Measurements from ENCODE around the gene HRH2. TPM values are rescaled to one million over a fixed set of nuclear protein-coding genes. Genes with fewer than 3 reads are reported as not detected.
A peak's percentile ranks its signal among the peaks of the same experiment; 100 is the strongest.

The HRH2 gene
- total RNA-seq, 1 experiment from 2014 or later, result 3.3 TPM

DNA sequence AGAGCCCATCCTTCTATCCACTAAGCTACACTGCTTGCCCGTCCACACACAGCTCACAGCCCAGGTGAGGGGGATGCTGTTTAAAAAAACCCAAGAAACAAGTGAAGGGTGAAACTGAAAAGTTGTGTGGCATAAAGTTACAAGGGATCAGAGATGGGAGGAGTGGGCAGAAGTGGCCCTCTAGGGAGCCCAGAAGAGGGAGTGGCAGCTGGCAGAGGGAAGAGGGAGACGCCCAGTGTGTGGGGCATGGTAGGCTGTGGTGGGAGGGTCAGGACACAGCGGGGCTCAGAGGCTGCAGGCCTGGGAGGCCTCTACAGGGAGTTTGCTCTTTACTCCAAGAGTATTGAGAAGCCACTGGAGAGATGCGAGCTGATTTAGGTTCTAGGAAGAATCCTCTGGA is 30.1 kb upstream of the HRH2 start:
- Histone ChIP-seq H3K79me1 (ENCODE audit: insufficient read depth, low read depth, low read length, poor library complexity, severe bottlenecking) (no peaks in the 10 kb centered on the region), H3K4me2 (ENCODE audit: insufficient read depth, insufficient read length, low read length) (no peak overlapping the region), H4K8ac (replicated peaks; ENCODE audit: insufficient read length, low read depth, low read length) (no peak overlapping the region), H2AK5ac (ENCODE audit: insufficient read length, low read length) (no peak overlapping the region), H3K56ac (ENCODE audit: insufficient read length, low read depth, low read length) (no peak overlapping the region), H2BK15ac (ENCODE audit: low read depth, low read length) (no peak overlapping the region), H2AFZ (ENCODE audit: low read length) (no peak overlapping the region), H3K18ac (ENCODE audit: insufficient read length, low read depth, low read length) (no peak overlapping the region), H4K5ac (ENCODE audit: insufficient read length, low read depth, low read length) (no peak overlapping the region), H3K14ac (ENCODE audit: insufficient read depth, low read length) (no peak overlapping the region; the same call in 1 of the 2 replicates), H3K27ac (ENCODE audit: insufficient read length, low read depth, low read length) (no peak overlapping the region), H3K23me2 (ENCODE audit: insufficient read length, low read depth, low read length, poor library complexity, severe bottlenecking) (no peaks in the 10 kb centered on the region), H3T11ph (ENCODE audit: low read length) (no peak overlapping the region), H2BK120ac (ENCODE audit: low read depth, low read length, poor library complexity, severe bottlenecking) (no peak overlapping the region), H2BK20ac (ENCODE audit: low read depth, low read length, poor library complexity, severe bottlenecking) (no peak overlapping the region), H3K4ac (ENCODE audit: low read depth, low read length) (no peak overlapping the region), H4K20me1 (ENCODE audit: control insufficient read depth, insufficient read depth, insufficient read length) (no peaks in the 10 kb centered on the region), H3K9me3 (ENCODE audit: control insufficient read depth, low read depth, low read length) (no peaks in the 10 kb centered on the region), H3K4me1 (ENCODE audit: insufficient read depth, low read length) (peaks cover 3% of the 10 kb centered on the region; the same call in 1 of the 2 replicates), H4K91ac (ENCODE audit: insufficient read length, low read depth, low read length) (no peak overlapping the region), H3K27me3 (ENCODE audit: insufficient read depth, low read length) (no peaks in the 10 kb centered on the region), H3K79me2 (ENCODE audit: insufficient read depth, low read length) (no peaks in the 10 kb centered on the region), H2BK5ac (ENCODE audit: insufficient read length, low read length) (no peak overlapping the region), H2BK12ac (ENCODE audit: insufficient read length, low read depth, low read length) (no peak overlapping the region), H3K9ac (ENCODE audit: extremely low read depth, insufficient read length, low read length) (no peak overlapping the region), H3K23ac (ENCODE audit: insufficient read length, low read depth, low read length) (no peak overlapping the region)
- Mint-ChIP-seq H3K27me3 (ENCODE audit: low read depth) (peaks cover 2% of the 10 kb centered on the region; the same call in 1 of the 2 replicates), H3K4me1 (peaks cover 20 to 32% of the 10 kb centered on the region in 2 experiments; a peak in 3 of 4 replicates), H3K9me3 (peaks cover 14 to 18% of the 10 kb centered on the region in 2 experiments), H3K4me3 (no peak overlapping the region), H3K27ac (peak overlapping the region in 1 of 3 experiments; percentile 53; a peak in 1 of 7 replicates), H3K36me3 (ENCODE audit: insufficient read depth in 1 of 3, low read depth in 3 of 3) (peaks cover 5 to 10% (median 9%) of the 10 kb centered on the region in 3 experiments)
- DNase-seq, result no peak
- WGBS (ENCODE audit: extremely low coverage, insufficient read length, low lambda C conversion rate), result no CpG with 5 or more reads among the region's 4 CpGs
- TF ChIP-seq, protein P1, sequence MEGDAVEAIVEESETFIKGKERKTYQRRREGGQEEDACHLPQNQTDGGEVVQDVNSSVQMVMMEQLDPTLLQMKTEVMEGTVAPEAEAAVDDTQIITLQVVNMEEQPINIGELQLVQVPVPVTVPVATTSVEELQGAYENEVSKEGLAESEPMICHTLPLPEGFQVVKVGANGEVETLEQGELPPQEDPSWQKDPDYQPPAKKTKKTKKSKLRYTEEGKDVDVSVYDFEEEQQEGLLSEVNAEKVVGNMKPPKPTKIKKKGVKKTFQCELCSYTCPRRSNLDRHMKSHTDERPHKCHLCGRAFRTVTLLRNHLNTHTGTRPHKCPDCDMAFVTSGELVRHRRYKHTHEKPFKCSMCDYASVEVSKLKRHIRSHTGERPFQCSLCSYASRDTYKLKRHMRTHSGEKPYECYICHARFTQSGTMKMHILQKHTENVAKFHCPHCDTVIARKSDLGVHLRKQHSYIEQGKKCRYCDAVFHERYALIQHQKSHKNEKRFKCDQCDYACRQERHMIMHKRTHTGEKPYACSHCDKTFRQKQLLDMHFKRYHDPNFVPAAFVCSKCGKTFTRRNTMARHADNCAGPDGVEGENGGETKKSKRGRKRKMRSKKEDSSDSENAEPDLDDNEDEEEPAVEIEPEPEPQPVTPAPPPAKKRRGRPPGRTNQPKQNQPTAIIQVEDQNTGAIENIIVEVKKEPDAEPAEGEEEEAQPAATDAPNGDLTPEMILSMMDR (conservative IDR thresholded peaks at IDR 0.05), result no peak
